Measurements from ENCODE around the gene FRAT2. TPM values are rescaled to one million over a fixed set of nuclear protein-coding genes. Genes with fewer than 3 reads are reported as not detected.

FRAT2 gene
- total RNA-seq, 2 donors from 2014 or later = 43.0 to 45.3 TPM

DNA sequence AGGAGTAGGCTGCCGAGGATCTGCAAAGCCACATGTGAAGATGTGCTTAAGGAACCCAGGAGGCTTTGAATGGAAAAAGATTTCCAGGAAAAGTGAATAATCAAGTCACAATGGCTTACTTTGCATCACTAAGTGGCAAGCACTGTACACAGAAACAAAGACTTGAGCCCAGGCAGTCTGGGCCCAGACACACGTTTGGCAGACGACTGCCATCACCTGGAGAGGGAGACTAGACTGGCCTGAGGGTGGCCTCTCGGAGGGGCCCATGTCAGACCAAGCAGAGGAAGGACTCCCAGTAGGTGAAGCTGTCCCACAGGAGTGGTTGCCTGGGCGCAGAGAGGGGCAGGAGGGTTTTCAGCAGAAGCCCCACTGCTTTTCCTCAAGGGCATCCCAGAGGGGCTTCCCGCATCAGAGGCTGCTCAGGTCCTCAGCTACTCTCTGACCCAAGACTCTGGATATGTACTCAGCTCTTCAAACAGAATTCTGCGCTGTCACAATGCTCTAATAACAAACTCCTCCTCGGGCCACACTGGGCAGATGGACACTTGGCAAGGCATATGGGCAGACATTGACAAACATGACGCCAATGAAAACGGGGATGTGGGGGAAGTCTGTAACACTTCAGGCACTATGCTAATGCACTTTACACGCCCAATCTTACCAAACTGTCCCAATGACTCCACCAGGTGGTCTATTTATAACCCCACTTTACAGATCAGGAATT, 27.9 kb upstream of the FRAT2 start:
- no peak for TF ChIP-seq POLR2AphosphoS5 (IDR thresholded peaks at IDR 0.05)
- TF ChIP-seq, protein P1, sequence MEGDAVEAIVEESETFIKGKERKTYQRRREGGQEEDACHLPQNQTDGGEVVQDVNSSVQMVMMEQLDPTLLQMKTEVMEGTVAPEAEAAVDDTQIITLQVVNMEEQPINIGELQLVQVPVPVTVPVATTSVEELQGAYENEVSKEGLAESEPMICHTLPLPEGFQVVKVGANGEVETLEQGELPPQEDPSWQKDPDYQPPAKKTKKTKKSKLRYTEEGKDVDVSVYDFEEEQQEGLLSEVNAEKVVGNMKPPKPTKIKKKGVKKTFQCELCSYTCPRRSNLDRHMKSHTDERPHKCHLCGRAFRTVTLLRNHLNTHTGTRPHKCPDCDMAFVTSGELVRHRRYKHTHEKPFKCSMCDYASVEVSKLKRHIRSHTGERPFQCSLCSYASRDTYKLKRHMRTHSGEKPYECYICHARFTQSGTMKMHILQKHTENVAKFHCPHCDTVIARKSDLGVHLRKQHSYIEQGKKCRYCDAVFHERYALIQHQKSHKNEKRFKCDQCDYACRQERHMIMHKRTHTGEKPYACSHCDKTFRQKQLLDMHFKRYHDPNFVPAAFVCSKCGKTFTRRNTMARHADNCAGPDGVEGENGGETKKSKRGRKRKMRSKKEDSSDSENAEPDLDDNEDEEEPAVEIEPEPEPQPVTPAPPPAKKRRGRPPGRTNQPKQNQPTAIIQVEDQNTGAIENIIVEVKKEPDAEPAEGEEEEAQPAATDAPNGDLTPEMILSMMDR (IDR thresholded peaks at IDR 0.05) = no peak
- TF ChIP-seq POLR2A (IDR thresholded peaks at IDR 0.05) = no peak
- no peak for DNase-seq (ENCODE audit: low spot score)
- no peak overlapping the region for H3K4me3 ChIP-seq
- no peaks in the 10 kb centered on the region for H3K27me3 ChIP-seq (replicated peaks; ENCODE audit: insufficient read depth)
- intact Hi-C loops (cut with DNase I) = no loop called here
- H3K36me3 ChIP-seq = no peaks in the 10 kb centered on the region
- H3K9me3 ChIP-seq = no peaks in the 10 kb centered on the region
- H3K4me1 ChIP-seq (replicated peaks) = no peaks in the 10 kb centered on the region
- no peak overlapping the region for H3K27ac ChIP-seq
- 74% methylated on average over 11 of the region's 11 CpGs for WGBS

DNA sequence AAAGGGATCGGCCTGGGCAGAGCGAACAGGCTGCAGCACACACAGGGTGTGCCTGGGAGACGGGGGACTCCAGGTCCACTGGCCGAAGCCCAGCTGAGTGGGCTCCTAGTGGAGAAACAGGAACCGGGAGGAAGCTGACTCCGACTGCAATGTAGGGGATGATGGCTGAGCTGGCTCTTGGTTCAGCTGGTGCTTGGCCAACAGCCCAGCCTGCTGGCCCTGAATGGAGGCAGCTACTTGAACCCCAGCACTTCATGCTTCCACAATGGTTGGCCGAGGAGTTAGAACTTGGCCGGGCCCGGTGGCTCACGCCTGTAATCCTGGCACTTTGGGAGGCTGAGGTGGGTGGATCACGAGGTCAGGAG, 27.0 kb upstream of the FRAT2 start:
- H3K27me3 ChIP-seq (replicated peaks; ENCODE audit: insufficient read depth) = no peaks in the 10 kb centered on the region
- WGBS = 85% methylated on average over 11 of the region's 11 CpGs
- no peaks in the 10 kb centered on the region for H3K36me3 ChIP-seq
- TF ChIP-seq POLR2A (IDR thresholded peaks at IDR 0.05) (no peak), POLR2AphosphoS5 (IDR thresholded peaks at IDR 0.05) (no peak)
- TF ChIP-seq, protein P1 (IDR thresholded peaks at IDR 0.05) = no peak
- no peak for DNase-seq (ENCODE audit: low spot score)
- intact Hi-C loops (cut with DNase I) = no loop called here
- no peaks in the 10 kb centered on the region for H3K9me3 ChIP-seq
- no peak overlapping the region for H3K27ac ChIP-seq
- no peak overlapping the region for H3K4me3 ChIP-seq
- no peaks in the 10 kb centered on the region for H3K4me1 ChIP-seq (replicated peaks)

GRCh38 chr10:97360705-97361536, 26.4 kb upstream of the FRAT2 start:
- intact Hi-C loops (cut with DNase I) = no loop called here
- Histone ChIP-seq H3K27ac (no peak overlapping the region), H3K4me1 (replicated peaks) (no peaks in the 10 kb centered on the region), H3K36me3 (no peaks in the 10 kb centered on the region), H3K9me3 (no peaks in the 10 kb centered on the region), H3K27me3 (replicated peaks; ENCODE audit: insufficient read depth) (no peaks in the 10 kb centered on the region), H3K4me3 (no peak overlapping the region)
- WGBS = 87% methylated on average over 11 of the region's 11 CpGs
- no peak for DNase-seq (ENCODE audit: low spot score)
- TF ChIP-seq POLR2A (IDR thresholded peaks at IDR 0.05) (no peak), POLR2AphosphoS5 (IDR thresholded peaks at IDR 0.05) (no peak)
- TF ChIP-seq, protein P1 (IDR thresholded peaks at IDR 0.05) = no peak

DNA sequence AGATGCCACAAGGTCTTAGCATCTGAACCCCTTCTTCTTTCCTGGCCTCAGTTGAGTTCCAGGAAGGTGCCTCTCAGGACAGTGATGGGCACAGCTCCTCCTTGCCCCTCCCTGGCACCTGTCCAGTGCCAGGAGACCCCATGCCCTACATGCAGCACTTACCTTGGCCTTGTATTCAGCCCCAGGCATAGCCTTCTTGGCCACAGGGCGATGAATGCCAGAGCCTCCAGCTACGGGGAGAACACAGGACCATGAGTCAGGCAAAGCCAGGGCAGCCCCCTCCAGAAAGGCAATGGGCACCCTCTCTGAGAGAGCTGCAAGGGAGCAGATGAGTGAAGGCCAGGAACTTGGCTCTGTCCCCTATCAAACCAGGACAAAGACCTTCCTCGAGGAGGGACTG, 24.3 kb upstream of the FRAT2 start:
- Histone ChIP-seq H3K4me3 (no peak overlapping the region), H3K27me3 (replicated peaks; ENCODE audit: insufficient read depth) (no peaks in the 10 kb centered on the region), H3K36me3 (no peaks in the 10 kb centered on the region), H3K9me3 (no peaks in the 10 kb centered on the region), H3K27ac (no peak overlapping the region), H3K4me1 (replicated peaks) (no peaks in the 10 kb centered on the region)
- WGBS = 91% methylated on average over 3 of the region's 3 CpGs
- intact Hi-C loops (cut with DNase I) = no loop called here
- TF ChIP-seq POLR2AphosphoS5 (IDR thresholded peaks at IDR 0.05) (no peak), POLR2A (IDR thresholded peaks at IDR 0.05) (no peak)
- TF ChIP-seq, protein P1 (IDR thresholded peaks at IDR 0.05) = no peak
- DNase-seq (ENCODE audit: low spot score) = no peak

Measured in prostate gland (tissue), 2 donors.